Brain microvascular endothelial cell (primary cell): ENCODE results near the gene LHX5.

ENCODE experiments used
- DNase-seq: peaks from one replicate; pipeline ENCODE4 v3.0.0-alpha.2; 2020
- H3K27ac ChIP-seq: fragments of 250-450 bp; sonication (Bioruptor Pico); 2 replicates; pipeline ENCODE4 v1.5.1; 2020; ENCODE audit warnings: mild to moderate bottlenecking, moderate library complexity
- H3K27me3 ChIP-seq: fragments of 250-450 bp; sonication (Bioruptor Pico); replicated peaks from 2 replicates; pipeline ENCODE4 v1.5.1; 2020; ENCODE audit warnings: mild to moderate bottlenecking
- H3K36me3 ChIP-seq: fragments of 250-450 bp; sonication (Bioruptor Pico); replicated peaks from 2 replicates; pipeline ENCODE4 v1.5.1; 2020; ENCODE audit warnings: mild to moderate bottlenecking
- H3K4me3 ChIP-seq: 2 replicates; pipeline ENCODE4 v1.5.1; 2011; ENCODE audit warnings: low read depth, mild to moderate bottlenecking, control low read depth, low read length, moderate library complexity
- CTCF ChIP-seq: IDR thresholded peaks from 2 replicates; pipeline ENCODE4 v1.5.1; 2011; ENCODE audit warnings: low read depth, mild to moderate bottlenecking, moderate library complexity, low read length, control low read depth, inconsistent platforms; ENCODE audit errors: missing control alignments
- in situ Hi-C: cut with HindIII; loops from 2 replicates; pipeline ENCODE4 v1.10.0; 2017; ENCODE audit warnings: low sequenced_read_pairs, low pct_ligation_motif_present

The LHX5 gene

GRCh38 chr12:113453330-113453729 is 18.3 kb downstream of the LHX5 start:
- H3K27ac ChIP-seq = no peak overlapping the region
- H3K4me3 ChIP-seq = no peak overlapping the region
- in situ Hi-C loops = no loop called here
- no peak for DNase-seq
- TF ChIP-seq CTCF = no peak
- peaks cover 4% of the 10 kb centered on the region for H3K27me3 ChIP-seq
- H3K36me3 ChIP-seq = no peaks in the 10 kb centered on the region

GRCh38 chr12:113452458-113452857 is 19.2 kb downstream of the LHX5 start:
- H3K4me3 ChIP-seq = no peak overlapping the region
- no peaks in the 10 kb centered on the region for H3K27me3 ChIP-seq
- H3K27ac ChIP-seq = no peak overlapping the region
- TF ChIP-seq CTCF = no peak
- in situ Hi-C loops = no loop called here
- no peaks in the 10 kb centered on the region for H3K36me3 ChIP-seq
- no peak for DNase-seq

GRCh38 chr12:113449839-113450238 is 21.8 kb downstream of the LHX5 start:
- no peak overlapping the region for H3K27ac ChIP-seq
- H3K36me3 ChIP-seq = no peaks in the 10 kb centered on the region
- no peak for DNase-seq
- in situ Hi-C loops = no loop called here
- H3K27me3 ChIP-seq = no peaks in the 10 kb centered on the region
- no peak overlapping the region for H3K4me3 ChIP-seq
- TF ChIP-seq CTCF = no peak

GRCh38 chr12:113449299-113449698 is 22.4 kb downstream of the LHX5 start:
- no peak for TF ChIP-seq CTCF
- Histone ChIP-seq H3K4me3 (no peak overlapping the region), H3K36me3 (no peaks in the 10 kb centered on the region), H3K27me3 (no peaks in the 10 kb centered on the region), H3K27ac (no peak overlapping the region)
- in situ Hi-C loops = no loop called here
- no peak for DNase-seq

- Histone ChIP-seq H3K36me3 (no peaks in the 10 kb centered on the region), H3K27me3 (no peaks in the 10 kb centered on the region), H3K4me3 (no peak overlapping the region), H3K27ac (no peak overlapping the region)
- no peak for DNase-seq
- in situ Hi-C loops = no loop called here
- TF ChIP-seq CTCF = no peak
These were observed 22.8 kb downstream of the LHX5 start for GRCh38 chr12:113448873-113449272.

- Histone ChIP-seq H3K27ac (no peak overlapping the region), H3K36me3 (no peaks in the 10 kb centered on the region), H3K4me3 (no peak overlapping the region), H3K27me3 (no peaks in the 10 kb centered on the region)
- no peak for TF ChIP-seq CTCF
- no peak for DNase-seq
- in situ Hi-C loops = no loop called here
These were observed 26.0 kb downstream of the LHX5 start for GRCh38 chr12:113445544-113446171.
